BJ (cell line): ENCODE measurements around the gene DLG5. TPM values are rescaled to one million over a fixed set of nuclear protein-coding genes. Genes with fewer than 3 reads are reported as not detected.

Experiments
- CTCF ChIA-PET: fragments of 350-600 bp; formaldehyde crosslinking; extraction: SDS; loops from one replicate; lab custom pipeline; 2021; ENCODE audit warnings: antibody characterized with exemption, inconsistent platforms; lab: Yijun Ruan, JAX
- POLR2A ChIA-PET: fragments of 300-600 bp; sonication (Branson Sonifier 250); formaldehyde crosslinking; extraction: SDS; loops from one replicate; lab custom pipeline; 2021; ENCODE audit warnings: antibody characterized with exemption; lab: Charles Lee
- DNase-seq: peaks from one replicate; pipeline ENCODE4 v3.0.0-alpha.2; 2011; ENCODE audit warnings: low read depth
- H3K27me3 ChIP-seq: 2 replicates; pipeline ENCODE4 v1.6.0; 2011; ENCODE audit warnings: low read length; ENCODE audit not compliant: control insufficient read depth, insufficient read depth
- H3K36me3 ChIP-seq: 2 replicates; pipeline ENCODE4 v1.5.1; 2011; ENCODE audit warnings: low read length; ENCODE audit not compliant: control insufficient read depth, insufficient read depth
- H3K4me3 ChIP-seq: 2 replicates; pipeline ENCODE4 v1.5.1; 2011; ENCODE audit warnings: low read depth, mild to moderate bottlenecking, control low read depth, low read length
- polyA plus RNA-seq: library from polyadenylated mRNA; depleted of rRNA; stranded (reverse); fragments of >200 nt; gene quantifications from 2 replicates; pipeline ENCODE4 v1.2.3, GENCODE V29; 2011
- TF ChIP-seq, protein P1 (sequence below): IDR thresholded peaks from 2 replicates; pipeline ENCODE4 v1.5.1; 2011; ENCODE audit warnings: low read depth, mild to moderate bottlenecking, control low read depth, inconsistent platforms, low read length, moderate library complexity; ENCODE audit not compliant: insufficient read depth

Gene DLG5
- polyA plus RNA-seq, 1 experiment = 21.9 TPM

DNA sequence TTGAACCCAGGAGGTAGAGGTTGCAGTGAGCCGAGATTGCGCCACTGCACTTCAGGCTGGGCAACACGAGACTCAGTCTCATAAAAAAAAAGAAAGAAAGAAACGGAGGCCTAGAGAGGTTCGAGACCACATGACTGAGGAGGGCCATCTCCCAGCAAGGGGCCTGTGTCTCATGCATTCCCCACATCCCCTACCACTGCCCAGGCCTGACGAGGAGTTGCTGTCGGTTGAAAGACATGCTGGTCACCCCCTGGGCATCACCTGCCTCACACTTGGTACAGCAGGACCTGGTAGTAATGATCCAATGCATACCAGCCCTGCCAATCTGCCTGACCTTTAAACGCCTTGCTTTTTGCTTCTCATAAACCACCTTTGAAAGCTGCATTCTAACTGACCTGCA is 85.9 kb downstream of the DLG5 start:
- no peak overlapping the region for H3K4me3 ChIP-seq
- no peak for DNase-seq
- H3K36me3 ChIP-seq = peaks cover 28% of the 10 kb centered on the region
- no peaks in the 10 kb centered on the region for H3K27me3 ChIP-seq
- POLR2A ChIA-PET = no interaction called here
- CTCF ChIA-PET = interaction anchor here (1.2 kb wide), 1 partner anchor 84 kb away, joined by 3 read pairs; no protein-coding TSS in a partner anchor
- TF ChIP-seq, protein P1, sequence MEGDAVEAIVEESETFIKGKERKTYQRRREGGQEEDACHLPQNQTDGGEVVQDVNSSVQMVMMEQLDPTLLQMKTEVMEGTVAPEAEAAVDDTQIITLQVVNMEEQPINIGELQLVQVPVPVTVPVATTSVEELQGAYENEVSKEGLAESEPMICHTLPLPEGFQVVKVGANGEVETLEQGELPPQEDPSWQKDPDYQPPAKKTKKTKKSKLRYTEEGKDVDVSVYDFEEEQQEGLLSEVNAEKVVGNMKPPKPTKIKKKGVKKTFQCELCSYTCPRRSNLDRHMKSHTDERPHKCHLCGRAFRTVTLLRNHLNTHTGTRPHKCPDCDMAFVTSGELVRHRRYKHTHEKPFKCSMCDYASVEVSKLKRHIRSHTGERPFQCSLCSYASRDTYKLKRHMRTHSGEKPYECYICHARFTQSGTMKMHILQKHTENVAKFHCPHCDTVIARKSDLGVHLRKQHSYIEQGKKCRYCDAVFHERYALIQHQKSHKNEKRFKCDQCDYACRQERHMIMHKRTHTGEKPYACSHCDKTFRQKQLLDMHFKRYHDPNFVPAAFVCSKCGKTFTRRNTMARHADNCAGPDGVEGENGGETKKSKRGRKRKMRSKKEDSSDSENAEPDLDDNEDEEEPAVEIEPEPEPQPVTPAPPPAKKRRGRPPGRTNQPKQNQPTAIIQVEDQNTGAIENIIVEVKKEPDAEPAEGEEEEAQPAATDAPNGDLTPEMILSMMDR = no peak

DNA sequence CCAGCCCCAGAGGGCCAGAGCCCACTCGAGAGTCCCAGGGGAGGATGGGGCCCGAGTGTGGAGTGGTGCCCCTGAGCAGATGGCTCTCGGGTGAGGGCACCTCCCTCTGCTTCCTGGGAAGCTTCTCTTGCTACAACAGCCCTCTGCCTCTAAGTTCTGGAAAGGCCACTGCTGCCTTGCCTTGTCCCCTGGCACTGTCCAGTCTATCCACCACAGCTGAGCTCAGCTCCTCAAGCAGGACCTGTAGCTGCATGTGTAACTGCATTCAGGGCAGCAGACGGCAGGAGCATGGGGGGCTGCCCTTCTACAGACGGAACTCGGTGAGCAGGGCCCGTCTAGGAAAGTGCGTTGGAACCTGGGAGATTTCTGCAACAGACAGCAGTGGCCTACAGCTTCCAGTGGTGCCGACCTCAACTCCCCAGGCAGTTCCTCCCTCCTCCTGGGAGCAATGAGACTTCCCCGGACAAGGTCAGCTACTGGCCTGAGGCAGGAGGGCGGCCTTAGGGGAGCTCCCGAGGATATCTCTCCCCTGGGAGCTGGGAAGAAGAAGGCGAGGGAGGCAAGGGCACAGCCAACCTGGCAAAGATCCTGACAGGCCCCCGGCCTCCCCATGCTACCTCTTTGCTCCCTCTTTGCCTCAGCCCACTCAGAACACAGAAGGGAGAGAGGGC is 88.5 kb downstream of the DLG5 start:
- CTCF ChIA-PET = interaction anchor here (0.6 to 2.7 kb wide), 4 partner anchors 9 to 191 kb away, joined by 3 to 11 read pairs (median 4); no protein-coding TSS in a partner anchor
- TF ChIP-seq, protein P1 = no peak
- Histone ChIP-seq H3K36me3 (peaks cover 44% of the 10 kb centered on the region), H3K27me3 (no peaks in the 10 kb centered on the region), H3K4me3 (no peak overlapping the region)
- POLR2A ChIA-PET = no interaction called here
- no peak for DNase-seq

DNA sequence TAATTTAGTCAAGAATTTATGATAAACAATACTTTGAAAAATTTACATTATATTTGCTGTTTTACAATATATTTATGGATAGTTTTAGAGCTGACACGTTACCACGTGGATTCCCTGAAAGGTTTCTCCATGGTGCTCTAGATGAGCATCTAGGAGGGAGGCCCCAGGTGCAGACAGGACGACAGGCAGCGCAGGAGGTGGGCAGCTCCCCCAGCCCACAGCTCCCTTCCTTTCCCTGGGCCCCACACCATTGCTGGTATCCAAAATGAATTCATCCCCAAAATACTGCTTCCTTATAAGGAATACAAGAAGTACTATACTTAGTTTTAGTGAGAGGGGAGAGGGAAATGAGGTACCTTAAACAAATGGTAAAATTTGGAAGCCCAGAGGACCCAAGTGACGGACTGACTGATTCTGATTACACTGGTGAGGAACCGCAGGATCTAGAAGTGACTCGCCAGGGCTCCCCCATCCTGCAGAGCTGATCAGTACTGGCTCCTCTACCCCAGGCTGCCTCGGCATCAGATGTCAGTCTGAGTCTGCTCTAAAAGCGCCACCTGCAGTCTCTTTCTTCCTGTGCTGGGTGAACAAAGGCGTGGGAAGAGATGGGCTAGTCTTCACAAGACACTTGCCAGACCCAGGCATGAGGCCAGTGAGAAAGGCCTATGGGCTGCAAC is 89.2 kb downstream of the DLG5 start:
- ChIA-PET CTCF (interaction anchor here (0.6 to 2.7 kb wide), 3 partner anchors 10 to 190 kb away, joined by 3 to 11 read pairs (median 3); no protein-coding TSS in a partner anchor), POLR2A (no interaction called here)
- no peak for DNase-seq
- Histone ChIP-seq H3K36me3 (peaks cover 45% of the 10 kb centered on the region), H3K27me3 (no peaks in the 10 kb centered on the region), H3K4me3 (no peak overlapping the region)
- TF ChIP-seq, protein P1 = no peak

DNA sequence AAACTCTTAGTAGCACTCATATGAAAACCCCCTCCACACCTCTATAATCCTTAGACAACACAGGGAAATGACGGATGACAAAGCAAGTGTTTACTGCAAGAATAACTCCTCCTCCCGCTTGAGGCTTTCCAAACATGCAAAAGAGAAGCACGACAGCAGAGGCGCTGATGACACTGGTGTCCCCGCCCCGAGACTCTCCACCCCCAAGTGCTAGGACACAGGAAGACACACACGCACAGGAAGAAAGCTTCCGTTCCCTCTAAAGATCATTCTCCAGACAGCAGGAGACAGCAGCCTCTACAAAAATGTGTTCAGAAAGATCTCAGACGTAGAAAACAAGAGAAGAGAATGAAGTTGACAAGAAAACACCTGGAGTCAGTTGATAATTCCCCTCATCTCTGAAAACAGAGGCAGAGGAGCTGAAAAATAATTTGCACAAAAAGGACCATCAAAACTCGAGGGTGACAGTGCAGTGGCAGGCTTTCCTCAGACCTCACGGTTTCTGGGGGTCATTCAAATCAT is 90.2 kb downstream of the DLG5 start:
- Histone ChIP-seq H3K4me3 (no peak overlapping the region), H3K27me3 (no peaks in the 10 kb centered on the region), H3K36me3 (peaks cover 41% of the 10 kb centered on the region)
- ChIA-PET POLR2A (no interaction called here), CTCF (interaction anchor here (0.5 to 2.7 kb wide), 2 partner anchors 11 to 451 kb away, joined by 3 to 11 read pairs; no protein-coding TSS in a partner anchor)
- TF ChIP-seq, protein P1 = no peak
- DNase-seq = no peak

DNA sequence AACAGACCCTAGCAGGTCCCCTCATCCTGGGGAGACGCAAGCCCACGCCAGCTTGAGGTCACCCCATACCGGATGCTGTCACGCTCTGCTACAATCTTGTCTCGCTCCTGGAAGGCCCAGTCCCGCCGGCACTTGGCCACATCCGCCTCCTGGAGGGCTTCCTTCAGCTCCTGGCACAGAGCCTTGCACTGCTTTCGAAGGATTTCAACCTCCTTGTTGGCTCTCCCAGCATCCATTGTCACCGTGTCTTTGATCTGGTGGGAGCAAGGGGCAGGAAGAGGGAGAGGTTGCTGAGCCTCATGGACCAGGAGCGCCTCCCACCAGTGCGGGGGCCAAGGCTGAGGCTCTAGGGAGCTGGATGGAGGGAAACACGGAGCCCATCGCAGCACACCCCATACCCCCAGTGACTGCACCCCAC is 90.9 kb downstream of the DLG5 start:
- Histone ChIP-seq H3K27me3 (no peaks in the 10 kb centered on the region), H3K4me3 (no peak overlapping the region), H3K36me3 (peaks cover 38% of the 10 kb centered on the region)
- POLR2A ChIA-PET = no interaction called here
- CTCF ChIA-PET = interaction anchor here (0.5 kb wide), 1 partner anchor 450 kb away, joined by 3 read pairs; no protein-coding TSS in a partner anchor
- TF ChIP-seq, protein P1 = no peak
- DNase-seq = no peak
